WTC11 (cell line): ENCODE measurements around the gene TCF7.

Experiments used
- ATF3 ChIP-seq: sonication (generic); formaldehyde crosslinking; conservative IDR thresholded peaks from 2 replicates; pipeline ENCODE4 v1.8.1; 2022; ENCODE audit warnings: mild to moderate bottlenecking, missing genetic modification reagents
- ATF6 ChIP-seq: sonication (generic); formaldehyde crosslinking; IDR thresholded peaks from 2 replicates; pipeline ENCODE4 v1.8.1; 2023; ENCODE audit warnings: mild to moderate bottlenecking, missing genetic modification reagents
- CTCF ChIP-seq: fragments of 200-600 bp; IDR thresholded peaks from 2 replicates; pipeline ENCODE4 v1.8.0; 2022; ENCODE audit warnings: antibody characterized with exemption
- SMAD3 ChIP-seq: sonication (generic); formaldehyde crosslinking; IDR thresholded peaks from 2 replicates; pipeline ENCODE4 v1.8.0; 2022; ENCODE audit warnings: missing genetic modification reagents, mild to moderate bottlenecking, borderline replicate concordance
- TEAD4 ChIP-seq: sonication (generic); formaldehyde crosslinking; IDR thresholded peaks from 2 replicates; pipeline ENCODE4 v1.8.0; 2022; ENCODE audit warnings: mild to moderate bottlenecking, missing genetic modification reagents
- USF1 ChIP-seq: sonication (generic); formaldehyde crosslinking; IDR thresholded peaks from 2 replicates; pipeline ENCODE4 v1.8.0; 2022; ENCODE audit warnings: mild to moderate bottlenecking, missing genetic modification reagents
- USF2 ChIP-seq: sonication (generic); formaldehyde crosslinking; IDR thresholded peaks from 2 replicates; pipeline ENCODE4 v1.8.1; 2023; ENCODE audit warnings: mild to moderate bottlenecking, missing genetic modification reagents, moderate library complexity
- ZNF263 ChIP-seq: sonication (generic); formaldehyde crosslinking; IDR thresholded peaks from 2 replicates; pipeline ENCODE4 v1.8.1; 2022; ENCODE audit warnings: low read depth, mild to moderate bottlenecking, moderate library complexity, missing genetic modification reagents
- ZSCAN18 ChIP-seq: fragments of 250-450 bp; sonication (Bioruptor Pico); IDR thresholded peaks from 2 replicates; pipeline ENCODE4 v2.1.2; 2022; ENCODE audit warnings: mild to moderate bottlenecking, moderate library complexity

- no peak for TF ChIP-seq SMAD3 (CRISPR knock-in tag)
- no peak for TF ChIP-seq CTCF
- no peak for TF ChIP-seq USF2 (CRISPR knock-in tag)
- TF ChIP-seq ZSCAN18: no peak
- no peak for TF ChIP-seq ATF6
- TF ChIP-seq ATF3: no peak
- no peak for TF ChIP-seq TEAD4 (CRISPR knock-in tag)
- TF ChIP-seq USF1 (CRISPR knock-in tag): no peak
- TF ChIP-seq ZNF263 (CRISPR knock-in tag): no peak
These were observed 8.9 kb downstream of the TCF7 start for GRCh38 chr5:134123360-134123759.
